ENCODE results near the gene GAB2. TPM values are rescaled to one million over a fixed set of nuclear protein-coding genes. Genes with fewer than 3 reads are reported as not detected.
"Not testable (repeated sequence)": the region's sequence is repeated elsewhere in the genome, so short reads cannot be mapped to it uniquely, and the experiment has no call there.

The GAB2 gene
- total RNA-seq, 5 donors from 2014 or later (not counting 1 experiment from before 2014, with no cell fraction given): 5.4 to 17.2 (median 8.8) TPM

- CTCF ChIA-PET: interaction anchor here in 1 of 2 donors (0.5 kb wide), 1 partner anchor 32 kb away, joined by 4 read pairs; no protein-coding TSS in a partner anchor
- POLR2A ChIA-PET: no interaction called here
- no CpG with 5 or more reads among the region's 2 CpGs for WGBS (ENCODE audit: insufficient coverage)
These were observed 173.5 kb downstream of the GAB2 start for GRCh38 chr11:78244080-78244479.

DNA sequence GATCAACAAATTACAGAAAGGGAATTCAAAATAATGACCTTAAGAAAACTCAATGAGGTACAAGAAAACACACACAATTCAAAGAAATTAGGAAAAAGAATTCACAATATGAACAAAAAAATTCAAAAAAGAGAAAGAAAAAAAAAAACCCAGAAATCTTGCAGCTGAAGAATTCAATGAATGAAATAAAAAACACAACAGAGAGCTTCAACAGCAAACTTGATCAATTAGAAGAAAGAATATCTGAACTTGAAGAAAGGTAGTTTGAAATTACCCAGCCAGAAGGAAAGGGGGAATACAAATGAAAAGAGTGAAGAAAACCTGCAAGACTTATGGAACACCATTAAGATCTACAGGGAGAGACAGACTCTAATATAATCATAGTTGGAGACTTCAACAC lies 176.1 kb downstream of the GAB2 start:
- POLR2A ChIA-PET: interaction anchor here in 1 of 2 donors (0.7 kb wide), 1 partner anchor 27 kb away, joined by 4 read pairs; no protein-coding TSS in a partner anchor

More at GRCh38 chr11:78244080-78244479, 173.5 kb downstream of the GAB2 start:
- no peaks in the 10 kb centered on the region for H3K4me1 ChIP-seq (ENCODE audit: control insufficient read depth in 1 of 2, extremely low read depth in 1 of 2, insufficient read depth in 2 of 2, low read length in 2 of 2)
- no peak for DNase-seq
- peaks cover 0 to 7% of the 10 kb centered on the region in 2 experiments for H3K27me3 ChIP-seq (replicated peaks in 1 of 2; ENCODE audit: control insufficient read depth in 2 of 2, extremely low read depth in 1 of 2, insufficient read depth in 2 of 2, low read length in 1 of 2)
- no peak overlapping the region for H3K4me3 ChIP-seq (ENCODE audit: control insufficient read depth in 1 of 2, extremely low read depth in 1 of 2, low read length in 1 of 2)
- peaks cover 8 to 15% (median 14%) of the 10 kb centered on the region in 3 donors for H3K9me3 Mint-ChIP-seq
- H3K9me3 ChIP-seq: no peaks in the 10 kb centered on the region
- H3K27ac Mint-ChIP-seq: no peak overlapping the region
- peaks cover 21% of the 10 kb centered on the region for H3K36me3 Mint-ChIP-seq
- no peaks in the 10 kb centered on the region for H3K27me3 Mint-ChIP-seq
- no peak overlapping the region for H3K4me3 Mint-ChIP-seq
- ATAC-seq (replicated peaks in 1 of 4): no peak
- H3K4me1 Mint-ChIP-seq: peaks cover 3 to 9% (median 5%) of the 10 kb centered on the region in 3 donors
- H3K36me3 ChIP-seq (ENCODE audit: control insufficient read depth in 2 of 2, extremely low read depth in 1 of 2, insufficient read depth in 1 of 2, low read length in 1 of 2): no peaks in the 10 kb centered on the region
- no peak overlapping the region for H3K27ac ChIP-seq (ENCODE audit: low read length)

DNA sequence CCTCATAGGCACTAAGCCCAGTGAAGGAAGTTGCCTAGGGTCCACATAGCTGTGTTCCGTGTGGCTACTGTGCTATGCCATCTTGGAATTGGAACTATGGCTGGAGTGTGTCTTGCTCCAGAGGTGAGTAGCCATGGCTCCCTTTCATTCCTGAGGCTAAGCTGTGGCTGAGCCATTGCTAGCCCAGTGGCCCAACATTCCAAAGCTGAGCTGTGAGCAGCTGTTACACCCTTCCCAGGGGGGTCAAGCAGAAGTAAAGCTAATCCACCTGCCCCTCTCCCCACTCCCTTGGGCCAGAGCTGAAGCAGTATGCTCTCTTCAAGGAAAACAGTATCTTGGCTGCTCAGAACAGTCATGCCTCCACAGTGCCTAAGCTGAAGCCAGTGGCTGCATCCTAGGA lies 177.8 kb downstream of the GAB2 start:
- WGBS (ENCODE audit: insufficient coverage): no CpG with 5 or more reads among the region's 1 CpG
- peaks cover 3 to 7% (median 5%) of the 10 kb centered on the region in 3 donors for H3K4me1 Mint-ChIP-seq
- H3K27me3 ChIP-seq (replicated peaks in 1 of 2; ENCODE audit: control insufficient read depth in 2 of 2, extremely low read depth in 1 of 2, insufficient read depth in 2 of 2, low read length in 1 of 2): peaks cover 0 to 7% of the 10 kb centered on the region in 2 experiments
- DNase-seq (no peak), ATAC-seq (replicated peaks in 1 of 4) (no peak)
- peaks cover 11 to 23% (median 15%) of the 10 kb centered on the region in 3 donors for H3K9me3 Mint-ChIP-seq
- H3K36me3 Mint-ChIP-seq: peaks cover 32% of the 10 kb centered on the region
- ChIA-PET CTCF (no interaction called here), POLR2A (interaction anchor here in 1 of 2 donors (0.6 kb wide), 1 partner anchor 446 kb away, joined by 4 read pairs; no protein-coding TSS in a partner anchor)
- no peak overlapping the region for H3K4me3 ChIP-seq (ENCODE audit: control insufficient read depth in 1 of 2, extremely low read depth in 1 of 2, low read length in 1 of 2)
- no peaks in the 10 kb centered on the region for H3K4me1 ChIP-seq (ENCODE audit: control insufficient read depth in 1 of 2, extremely low read depth in 1 of 2, insufficient read depth in 2 of 2, low read length in 2 of 2)
- no peak overlapping the region for H3K27ac ChIP-seq (ENCODE audit: low read length)
- no peaks in the 10 kb centered on the region for H3K27me3 Mint-ChIP-seq
- H3K9me3 ChIP-seq: no peaks in the 10 kb centered on the region
- H3K4me3 Mint-ChIP-seq: no peak overlapping the region
- H3K36me3 ChIP-seq (ENCODE audit: control insufficient read depth in 2 of 2, extremely low read depth in 1 of 2, insufficient read depth in 1 of 2, low read length in 1 of 2): no peaks in the 10 kb centered on the region
- no peak overlapping the region for H3K27ac Mint-ChIP-seq

More for the DNA sequence above, 176.1 kb downstream of the GAB2 start:
- Mint-ChIP-seq H3K4me3 (no peak overlapping the region), H3K4me1 (peaks cover 3 to 9% (median 5%) of the 10 kb centered on the region in 3 donors), H3K9me3 (peaks cover 11 to 23% (median 15%) of the 10 kb centered on the region in 3 donors), H3K27me3 (no peaks in the 10 kb centered on the region), H3K36me3 (peaks cover 25% of the 10 kb centered on the region), H3K27ac (no peak overlapping the region)
- ATAC-seq (replicated peaks in 1 of 4) (no peak), DNase-seq (no peak)
- Histone ChIP-seq H3K4me1 (ENCODE audit: control insufficient read depth in 1 of 2, extremely low read depth in 1 of 2, insufficient read depth in 2 of 2, low read length in 2 of 2) (no peaks in the 10 kb centered on the region), H3K27ac (ENCODE audit: low read length) (no peak overlapping the region), H3K36me3 (ENCODE audit: control insufficient read depth in 2 of 2, extremely low read depth in 1 of 2, insufficient read depth in 1 of 2, low read length in 1 of 2) (no peaks in the 10 kb centered on the region), H3K27me3 (replicated peaks in 1 of 2; ENCODE audit: control insufficient read depth in 2 of 2, extremely low read depth in 1 of 2, insufficient read depth in 2 of 2, low read length in 1 of 2) (peaks cover 0 to 7% of the 10 kb centered on the region in 2 experiments), H3K9me3 (no peaks in the 10 kb centered on the region), H3K4me3 (ENCODE audit: control insufficient read depth in 1 of 2, extremely low read depth in 1 of 2, low read length in 1 of 2) (no peak overlapping the region)
- CTCF ChIA-PET: interaction anchor here in 1 of 2 donors (0.6 kb wide), 1 partner anchor 57 kb away, joined by 3 read pairs; no protein-coding TSS in a partner anchor

DNA sequence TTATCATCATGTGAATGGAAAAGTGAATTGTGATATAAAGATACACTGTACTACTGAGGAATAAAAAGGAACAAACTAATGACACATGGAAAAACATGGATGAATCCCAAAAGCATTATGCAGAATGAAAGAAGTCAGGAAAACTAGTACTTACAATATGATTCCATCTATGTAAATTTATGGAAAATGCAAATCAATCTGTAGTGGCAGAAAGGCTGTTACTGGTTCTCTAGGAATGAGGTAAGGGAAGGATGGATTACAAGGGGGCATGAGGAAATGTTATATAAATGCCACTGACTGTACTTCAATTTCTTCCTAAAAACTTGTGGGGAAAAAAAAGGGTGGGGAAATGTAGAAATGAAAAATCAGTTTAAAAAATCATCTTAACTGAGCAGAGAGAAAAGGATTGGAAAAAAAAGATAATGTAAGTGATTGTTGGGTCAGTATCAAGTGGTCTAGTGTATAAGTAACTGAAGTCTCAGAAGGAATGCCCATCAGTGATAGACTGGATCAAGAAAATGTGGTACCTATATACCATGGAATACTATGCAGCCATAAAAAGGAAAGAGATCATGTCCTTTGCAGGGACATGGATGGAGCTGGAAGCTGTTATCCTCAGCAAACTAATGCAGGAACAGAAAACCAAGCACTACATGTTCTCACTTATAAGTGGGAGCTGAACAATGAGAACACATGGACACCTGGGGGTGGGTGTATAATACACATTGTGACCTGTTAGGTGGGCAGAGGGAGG lies 180.2 kb downstream of the GAB2 start:
- no peak for ATAC-seq (replicated peaks in 1 of 4)
- POLR2A ChIA-PET: interaction anchor here in 1 of 2 donors (0.7 kb wide), 1 partner anchor 98 kb away, joined by 4 read pairs; the partner anchor contains the start of gene ALG8
- CTCF ChIA-PET: interaction anchor here in 1 of 2 donors (0.6 kb wide), 1 partner anchor 31 kb away, joined by 4 read pairs; no protein-coding TSS in a partner anchor
- Histone ChIP-seq H3K9me3 (no peaks in the 10 kb centered on the region), H3K4me3 (ENCODE audit: control insufficient read depth in 1 of 2, extremely low read depth in 1 of 2, low read length in 1 of 2) (no peak overlapping the region), H3K27me3 (replicated peaks in 1 of 2; ENCODE audit: control insufficient read depth in 2 of 2, extremely low read depth in 1 of 2, insufficient read depth in 2 of 2, low read length in 1 of 2) (peaks cover 0 to 7% of the 10 kb centered on the region in 2 experiments), H3K27ac (ENCODE audit: low read length) (no peak overlapping the region), H3K4me1 (ENCODE audit: control insufficient read depth in 1 of 2, extremely low read depth in 1 of 2, insufficient read depth in 2 of 2, low read length in 2 of 2) (no peaks in the 10 kb centered on the region), H3K36me3 (ENCODE audit: control insufficient read depth in 2 of 2, extremely low read depth in 1 of 2, insufficient read depth in 1 of 2, low read length in 1 of 2) (no peaks in the 10 kb centered on the region)
- H3K9me3 Mint-ChIP-seq: peaks cover 11 to 23% (median 15%) of the 10 kb centered on the region in 3 donors
- no peaks in the 10 kb centered on the region for H3K4me1 Mint-ChIP-seq
- no peaks in the 10 kb centered on the region for H3K27me3 Mint-ChIP-seq
- DNase-seq: no peak
- H3K27ac Mint-ChIP-seq: no peak overlapping the region
- H3K36me3 Mint-ChIP-seq: peaks cover 32% of the 10 kb centered on the region
- H3K4me3 Mint-ChIP-seq: no peak overlapping the region

GRCh38 chr11:78234006-78234405 lies 183.6 kb downstream of the GAB2 start:
- Histone ChIP-seq H3K27me3 (replicated peaks in 1 of 2; ENCODE audit: control insufficient read depth in 2 of 2, extremely low read depth in 1 of 2, insufficient read depth in 2 of 2, low read length in 1 of 2) (no peaks in the 10 kb centered on the region), H3K27ac (ENCODE audit: low read length) (no peak overlapping the region), H3K9me3 (no peaks in the 10 kb centered on the region), H3K4me1 (ENCODE audit: control insufficient read depth in 1 of 2, extremely low read depth in 1 of 2, insufficient read depth in 2 of 2, low read length in 2 of 2) (peaks cover 0 to 3% of the 10 kb centered on the region in 2 experiments), H3K4me3 (ENCODE audit: control insufficient read depth in 1 of 2, extremely low read depth in 1 of 2, low read length in 1 of 2) (no peak overlapping the region), H3K36me3 (ENCODE audit: control insufficient read depth in 2 of 2, extremely low read depth in 1 of 2, insufficient read depth in 1 of 2, low read length in 1 of 2) (no peaks in the 10 kb centered on the region)
- CTCF ChIA-PET: no interaction called here
- Mint-ChIP-seq H3K36me3 (peaks cover 22% of the 10 kb centered on the region), H3K4me3 (no peak overlapping the region), H3K9me3 (peaks cover 0 to 9% (median 3%) of the 10 kb centered on the region in 3 donors), H3K4me1 (peaks cover 3 to 13% (median 9%) of the 10 kb centered on the region in 3 donors), H3K27me3 (no peaks in the 10 kb centered on the region), H3K27ac (no peak overlapping the region)
- DNase-seq (no peak), ATAC-seq (replicated peaks in 1 of 4) (no peak)
- no CpG with 5 or more reads among the region's 5 CpGs for WGBS (ENCODE audit: insufficient coverage)
- POLR2A ChIA-PET: no interaction called here

DNA sequence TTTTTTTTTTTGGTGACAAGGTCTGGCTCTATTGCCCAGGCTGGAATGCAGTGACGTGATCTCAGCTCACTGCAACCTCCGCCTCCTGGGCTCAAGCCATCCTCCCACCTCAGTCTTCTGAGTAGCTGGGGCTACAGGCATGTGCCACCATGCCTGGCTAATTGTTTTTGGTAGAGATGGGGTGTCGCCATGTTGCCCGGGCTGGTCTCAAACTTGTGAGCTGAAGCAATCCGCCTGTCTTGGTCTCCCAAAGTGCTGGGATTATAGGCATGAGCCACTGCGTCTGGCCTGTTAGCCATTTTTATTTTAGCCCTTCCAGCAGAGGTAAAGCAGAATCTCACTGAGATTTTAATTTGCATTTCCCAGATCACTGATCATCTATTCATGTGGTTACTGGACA lies 184.6 kb downstream of the GAB2 start:
- DNase-seq; H3K9me3 Mint-ChIP-seq; H3K36me3 ChIP-seq (ENCODE audit: control insufficient read depth in 2 of 2, extremely low read depth in 1 of 2, insufficient read depth in 1 of 2, low read length in 1 of 2); H3K4me3 Mint-ChIP-seq; H3K9me3 ChIP-seq; H3K4me1 ChIP-seq (ENCODE audit: control insufficient read depth in 1 of 2, extremely low read depth in 1 of 2, insufficient read depth in 2 of 2, low read length in 2 of 2); ATAC-seq (replicated peaks in 1 of 4); H3K27me3 Mint-ChIP-seq; H3K27ac Mint-ChIP-seq; H3K27me3 ChIP-seq (replicated peaks in 1 of 2; ENCODE audit: control insufficient read depth in 2 of 2, extremely low read depth in 1 of 2, insufficient read depth in 2 of 2, low read length in 1 of 2); H3K27ac ChIP-seq (ENCODE audit: low read length); H3K4me3 ChIP-seq (ENCODE audit: control insufficient read depth in 1 of 2, extremely low read depth in 1 of 2, low read length in 1 of 2); CTCF ChIA-PET: not testable (repeated sequence)
- Mint-ChIP-seq H3K36me3 (peaks cover 22% of the 10 kb centered on the region), H3K4me1 (peaks cover 3 to 13% (median 12%) of the 10 kb centered on the region in 3 donors)
- 100% methylated on average over 3 of the region's 6 CpGs for WGBS (ENCODE audit: insufficient coverage)
- POLR2A ChIA-PET: interaction anchor here in 1 of 2 donors (0.6 kb wide), 1 partner anchor 342 kb away, joined by 4 read pairs; no protein-coding TSS in a partner anchor

All from T-cell (primary cell).